Activated naive CD8-positive, alpha-beta T cell (primary cell): ENCODE data around the gene NDUFAB1.
"Not testable (repeated sequence)": the region's sequence is repeated elsewhere in the genome, so short reads cannot be mapped to it uniquely, and the experiment has no call there.

Source experiments
- H3K27ac Mint-ChIP-seq: one replicate; pipeline ENCODE4 v1.8.0; 2021; ENCODE audit warnings: mixed read lengths
- H3K27me3 Mint-ChIP-seq: one replicate; pipeline ENCODE4 v1.8.0; 2021; ENCODE audit warnings: mixed read lengths
- H3K36me3 Mint-ChIP-seq: one replicate; pipeline ENCODE4 v1.8.0; 2021; ENCODE audit warnings: mixed read lengths
- H3K4me1 Mint-ChIP-seq: one replicate; pipeline ENCODE4 v1.8.0; 2021; ENCODE audit warnings: low read depth, mixed read lengths
- H3K4me3 Mint-ChIP-seq: one replicate; pipeline ENCODE4 v1.8.0; 2021; ENCODE audit warnings: mild to moderate bottlenecking, mixed read lengths
- H3K9me3 Mint-ChIP-seq: one replicate; pipeline ENCODE4 v1.8.0; 2021; ENCODE audit warnings: low read depth, mixed read lengths

The NDUFAB1 gene

DNA sequence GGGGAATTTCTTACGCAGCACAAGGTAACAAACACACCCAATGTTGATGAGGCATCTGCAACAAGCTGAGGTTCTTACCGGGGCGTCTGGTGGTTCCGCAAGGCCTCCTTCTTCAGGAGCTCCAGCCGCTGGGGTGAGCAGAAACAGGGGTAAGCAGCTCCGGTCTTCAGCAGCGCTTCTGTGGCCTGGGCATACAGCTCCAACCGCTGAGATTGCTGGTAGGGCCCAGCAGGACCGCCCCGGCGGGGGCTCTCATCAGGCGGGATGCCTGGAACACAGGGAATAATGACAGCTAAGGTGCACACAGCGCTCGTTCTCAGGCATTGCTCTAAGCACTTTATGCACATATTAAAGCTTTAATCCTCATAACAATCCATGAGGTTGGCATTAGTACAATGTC is 51.7 kb downstream of the NDUFAB1 start:
- H3K36me3 Mint-ChIP-seq = peaks cover 7% of the 10 kb centered on the region
- no peak overlapping the region for H3K27ac Mint-ChIP-seq
- H3K9me3 Mint-ChIP-seq = no peaks in the 10 kb centered on the region
- no peak overlapping the region for H3K4me3 Mint-ChIP-seq
- H3K4me1 Mint-ChIP-seq = no peaks in the 10 kb centered on the region
- no peaks in the 10 kb centered on the region for H3K27me3 Mint-ChIP-seq

DNA sequence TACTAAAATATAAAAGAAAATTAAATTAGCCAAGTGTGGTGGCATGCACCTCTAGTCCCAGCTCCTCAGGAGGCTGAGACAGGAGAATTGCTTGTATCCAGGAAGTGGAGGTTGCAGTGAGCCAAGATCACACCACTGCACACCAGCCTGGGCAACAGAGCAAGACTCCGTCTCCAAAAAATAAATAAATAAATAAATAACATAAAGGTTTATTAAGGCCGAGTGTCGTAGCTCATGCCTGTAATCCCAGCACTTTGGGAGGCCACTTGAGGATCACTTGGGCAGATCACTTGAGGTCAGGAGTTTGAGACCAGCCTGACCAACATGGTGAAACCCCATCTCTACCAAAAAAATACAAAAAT is 55.3 kb downstream of the NDUFAB1 start:
- H3K4me1 Mint-ChIP-seq, H3K4me3 Mint-ChIP-seq, H3K9me3 Mint-ChIP-seq, H3K27ac Mint-ChIP-seq, H3K36me3 Mint-ChIP-seq, H3K27me3 Mint-ChIP-seq: not testable (repeated sequence)

DNA sequence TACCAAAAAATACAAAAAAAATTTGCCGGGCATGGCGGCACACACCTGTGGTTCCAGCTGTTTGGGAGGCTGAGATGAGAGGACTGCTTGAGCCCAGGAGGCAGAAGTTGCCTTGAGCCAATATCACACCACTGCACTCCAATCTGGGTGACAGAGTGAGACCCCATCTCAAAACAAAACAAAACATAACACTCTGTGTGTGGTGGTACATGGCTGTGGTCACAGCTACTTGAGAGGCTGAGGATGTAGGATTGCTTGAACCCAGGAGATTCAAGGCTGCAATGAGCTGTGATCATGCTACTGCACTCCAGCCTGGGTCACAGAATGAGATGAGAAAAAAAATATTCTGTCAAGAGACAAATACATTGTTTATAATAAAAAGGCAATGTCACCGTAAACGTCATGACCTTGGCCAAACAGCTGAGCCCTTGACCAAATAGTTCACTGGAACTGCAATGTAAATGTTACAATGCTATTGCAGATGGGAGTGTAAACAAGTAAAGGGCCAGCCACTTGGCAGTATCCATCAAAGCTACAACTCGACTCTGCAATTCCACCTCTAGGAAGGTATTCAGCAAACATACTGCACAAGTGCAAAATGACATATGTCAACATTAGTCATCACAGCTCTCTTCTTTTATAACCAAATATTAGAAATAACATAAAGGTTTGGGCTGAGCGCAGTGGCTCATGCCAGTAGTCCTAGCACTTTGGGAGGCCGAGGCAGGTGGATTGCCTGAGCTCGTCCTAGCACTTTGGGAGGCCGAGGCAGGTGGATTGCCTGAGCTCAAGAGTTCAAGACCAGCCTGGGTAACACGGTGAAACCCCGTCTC is 55.9 kb downstream of the NDUFAB1 start:
- Mint-ChIP-seq H3K9me3 (no peaks in the 10 kb centered on the region), H3K27ac (no peak overlapping the region), H3K36me3 (peaks cover 5% of the 10 kb centered on the region), H3K4me1 (peaks cover 5% of the 10 kb centered on the region), H3K4me3 (no peak overlapping the region), H3K27me3 (no peaks in the 10 kb centered on the region)

DNA sequence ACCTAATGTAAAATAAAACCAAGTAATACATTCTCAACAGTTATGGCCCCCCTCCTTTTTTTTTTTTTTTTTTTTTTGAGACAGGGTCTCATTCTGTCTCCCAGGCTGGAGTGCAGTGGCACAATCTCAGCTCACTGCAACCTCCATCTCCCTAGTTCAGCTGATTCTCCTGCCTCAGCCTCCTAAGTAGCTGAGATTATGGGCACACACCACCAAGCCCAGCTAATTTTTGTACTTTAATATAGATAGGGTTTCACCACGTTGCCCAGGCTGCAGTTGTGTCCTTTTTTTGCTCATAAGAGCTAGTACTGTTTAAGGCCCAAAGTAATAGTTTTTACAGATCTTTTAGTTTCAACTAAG is 57.2 kb downstream of the NDUFAB1 start:
- H3K27ac Mint-ChIP-seq = peak overlapping the region; percentile 28
- peaks cover 5% of the 10 kb centered on the region for H3K4me1 Mint-ChIP-seq
- no peak overlapping the region for H3K4me3 Mint-ChIP-seq
- H3K9me3 Mint-ChIP-seq = no peaks in the 10 kb centered on the region
- H3K27me3 Mint-ChIP-seq = no peaks in the 10 kb centered on the region
- peaks cover 10% of the 10 kb centered on the region for H3K36me3 Mint-ChIP-seq

DNA sequence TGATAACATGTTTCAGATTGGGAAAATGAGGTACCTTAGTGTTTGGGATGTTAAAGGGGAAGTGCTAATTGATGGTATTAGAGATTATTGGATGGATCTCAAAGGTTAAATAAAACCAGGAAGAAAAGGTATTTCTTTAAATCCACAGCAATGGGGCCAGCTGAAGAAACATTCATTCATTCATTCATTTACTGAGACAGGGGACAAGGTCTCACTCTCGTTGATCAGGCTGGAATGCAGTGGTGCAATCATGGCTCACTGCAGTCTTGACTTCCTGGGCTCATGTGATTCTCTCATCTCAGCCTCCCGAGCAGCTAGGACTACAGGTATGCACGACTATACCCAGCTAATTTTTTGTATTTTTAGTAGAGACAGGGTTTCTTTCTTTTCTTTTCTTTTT is 58.7 kb downstream of the NDUFAB1 start:
- Mint-ChIP-seq H3K4me3 (no peak overlapping the region), H3K36me3 (peaks cover 9% of the 10 kb centered on the region), H3K9me3 (no peaks in the 10 kb centered on the region), H3K27me3 (no peaks in the 10 kb centered on the region), H3K4me1 (peaks cover 5% of the 10 kb centered on the region), H3K27ac (no peak overlapping the region)

DNA sequence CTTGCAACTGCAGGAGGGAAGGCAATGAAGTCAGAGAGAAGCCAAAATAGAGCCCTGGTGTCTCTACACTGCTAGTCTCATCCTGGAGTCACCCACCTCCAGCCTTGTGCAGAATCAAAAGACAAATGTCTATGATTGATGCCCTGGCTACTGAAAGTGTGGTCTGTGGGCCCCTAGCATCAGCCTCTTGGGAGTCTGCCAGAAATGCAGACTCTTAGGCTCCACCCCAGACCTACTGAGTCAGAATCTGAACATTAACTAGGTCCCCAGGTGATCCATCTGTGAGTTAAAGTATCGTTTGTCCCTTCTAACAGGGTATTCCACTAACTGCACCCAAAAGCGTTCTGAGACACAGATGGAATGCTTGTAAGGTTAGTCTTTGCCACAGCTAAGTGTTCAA is 60.2 kb downstream of the NDUFAB1 start:
- H3K36me3 Mint-ChIP-seq = peaks cover 6% of the 10 kb centered on the region
- H3K27me3 Mint-ChIP-seq = no peaks in the 10 kb centered on the region
- H3K4me3 Mint-ChIP-seq = no peak overlapping the region
- no peak overlapping the region for H3K27ac Mint-ChIP-seq
- H3K9me3 Mint-ChIP-seq = no peaks in the 10 kb centered on the region
- H3K4me1 Mint-ChIP-seq = peaks cover 5% of the 10 kb centered on the region

DNA sequence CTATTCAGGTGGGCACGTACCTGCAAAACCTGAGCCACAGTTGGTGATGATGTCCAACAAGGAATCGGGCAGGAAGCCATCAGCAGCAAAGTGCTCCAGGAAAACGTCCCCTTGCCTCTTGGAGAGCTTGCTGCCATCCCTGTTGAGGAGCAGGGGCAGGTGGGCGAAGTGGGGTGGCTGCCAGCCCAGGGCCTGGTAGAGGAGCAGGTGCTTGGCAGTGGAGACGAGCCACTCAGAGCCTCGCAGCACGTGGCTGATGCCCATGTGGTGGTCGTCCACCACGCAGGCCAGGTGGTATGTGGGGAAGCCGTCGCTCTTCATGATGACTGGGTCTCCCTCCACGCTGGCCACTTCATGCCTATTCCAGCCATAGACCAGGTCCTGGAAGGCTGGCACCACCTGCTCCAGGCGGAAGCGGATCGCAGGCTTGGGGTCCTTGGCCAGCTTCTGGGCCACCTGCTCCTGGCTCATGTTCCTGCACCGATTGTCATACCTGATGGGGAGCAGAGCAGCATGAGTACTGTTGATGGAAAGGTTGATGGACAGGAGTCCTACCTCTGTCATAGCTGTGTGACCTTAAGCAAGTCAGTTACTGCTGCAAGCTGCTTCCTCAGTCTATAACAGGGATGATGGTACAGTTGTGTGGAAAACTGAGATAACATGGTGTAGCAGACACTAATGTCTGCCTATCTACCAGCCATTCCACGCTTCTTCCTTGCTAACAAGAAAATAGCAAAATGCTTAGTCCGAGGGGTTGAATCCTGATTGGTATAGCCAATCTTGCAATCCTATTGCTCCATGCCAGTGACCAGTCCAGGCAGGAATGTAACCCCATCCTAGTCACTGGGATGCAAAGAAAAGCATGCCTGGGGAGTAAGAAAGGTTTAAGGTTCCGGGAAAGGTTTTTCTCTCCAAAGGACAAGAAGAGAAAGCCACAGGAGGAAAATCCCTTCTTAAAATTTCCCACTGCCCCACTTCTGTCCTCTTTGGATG is 61.0 kb downstream of the NDUFAB1 start:
- Mint-ChIP-seq H3K4me1 (peaks cover 5% of the 10 kb centered on the region), H3K4me3 (no peak overlapping the region), H3K9me3 (no peaks in the 10 kb centered on the region), H3K36me3 (peaks cover 6% of the 10 kb centered on the region), H3K27me3 (no peaks in the 10 kb centered on the region), H3K27ac (no peak overlapping the region)

DNA sequence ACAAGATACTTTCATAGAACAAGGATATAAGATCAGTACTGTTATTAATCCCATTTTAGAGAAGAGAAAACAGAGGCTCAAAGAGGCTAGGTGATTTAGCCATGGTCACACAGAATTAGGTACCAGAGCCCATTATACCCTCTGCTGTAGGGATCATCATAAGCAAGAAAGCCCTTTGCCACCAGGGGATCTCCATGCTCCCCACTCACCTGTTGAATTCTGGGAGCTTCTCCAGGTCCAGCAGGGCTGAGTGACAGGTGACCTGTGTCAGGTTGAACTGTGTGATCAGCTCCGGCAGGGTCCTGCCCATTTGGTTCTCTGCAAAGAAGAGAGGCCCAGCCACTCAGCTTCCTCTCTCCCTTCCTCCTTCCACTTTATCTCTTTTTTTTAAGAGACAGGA is 63.7 kb downstream of the NDUFAB1 start:
- H3K4me1 Mint-ChIP-seq = no peaks in the 10 kb centered on the region
- peaks cover 6% of the 10 kb centered on the region for H3K36me3 Mint-ChIP-seq
- H3K9me3 Mint-ChIP-seq = no peaks in the 10 kb centered on the region
- H3K4me3 Mint-ChIP-seq = no peak overlapping the region
- H3K27me3 Mint-ChIP-seq = no peaks in the 10 kb centered on the region
- H3K27ac Mint-ChIP-seq = no peak overlapping the region
